IMR-90 (cell line): ENCODE results near the gene AGAP1. TPM values are rescaled to one million over a fixed set of nuclear protein-coding genes. Genes with fewer than 3 reads are reported as not detected.

Experiments
- ATAC-seq: fragments of 200-7000 bp; cut with Tn5 transposase; 2 replicates; pipeline ENCODE4 v1.9.1; 2020; ENCODE audit warnings: low read depth, mild to moderate bottlenecking, moderate library complexity
- BruUV-seq: library from RNA; stranded (reverse); fragments of 400-500 nt; replicated peaks from 2 replicates; lab custom pipeline; 2021; lab: Mats Ljungman, UMichigan
- CTCF ChIA-PET: fragments of 300-600 bp; formaldehyde crosslinking; extraction: SDS; loops from one replicate; lab custom pipeline; 2021; ENCODE audit warnings: antibody characterized with exemption; lab: Yijun Ruan, JAX
- POLR2A ChIA-PET: fragments of 300-600 bp; sonication (Branson Sonifier 250); formaldehyde crosslinking; loops from one replicate; lab custom pipeline; 2022; ENCODE audit warnings: antibody characterized with exemption; ENCODE audit not compliant: unreplicated experiment; lab: Charles Lee
- DNase-seq: peaks from one replicate; pipeline ENCODE4 v3.0.0; 2013
- H2AFZ ChIP-seq: replicated peaks from 2 replicates; pipeline ENCODE3; 2013; ENCODE audit warnings: low read length, mild to moderate bottlenecking; ENCODE audit not compliant: poor library complexity
- H2AK5ac ChIP-seq: 2 replicates; pipeline ENCODE4 v1.6.1; 2013; ENCODE audit warnings: low read depth, low read length, inconsistent platforms
- H2AK9ac ChIP-seq: replicated peaks from 2 replicates; pipeline ENCODE3; 2013; ENCODE audit warnings: mild to moderate bottlenecking, low read depth, low read length, moderate library complexity; ENCODE audit not compliant: poor library complexity
- H2BK120ac ChIP-seq: 2 replicates; pipeline ENCODE4 v1.6.1; 2013; ENCODE audit warnings: low read depth, low read length, inconsistent platforms
- H2BK15ac ChIP-seq: 3 replicates; pipeline ENCODE4 v1.6.1; 2013; ENCODE audit warnings: low read depth, low read length, inconsistent platforms
- H2BK20ac ChIP-seq: 2 replicates; pipeline ENCODE4 v1.6.1; 2013; ENCODE audit warnings: low read depth, mild to moderate bottlenecking, inconsistent platforms, low read length, moderate library complexity
- H2BK5ac ChIP-seq: 2 replicates; pipeline ENCODE4 v1.6.1; 2013; ENCODE audit warnings: mild to moderate bottlenecking, low read depth, low read length, inconsistent platforms; ENCODE audit not compliant: poor library complexity, severe bottlenecking
- H3K14ac ChIP-seq: replicated peaks from 2 replicates; pipeline ENCODE4 v1.6.1; 2013; ENCODE audit warnings: low read depth, low read length, inconsistent platforms
- H3K18ac ChIP-seq: 2 replicates; pipeline ENCODE4 v1.6.1; 2013; ENCODE audit warnings: low read depth, low read length, control low read depth
- H3K23ac ChIP-seq: 2 replicates; pipeline ENCODE4 v1.6.1; 2013; ENCODE audit warnings: low read depth, low read length, inconsistent platforms
- H3K27ac ChIP-seq: 2 replicates; pipeline ENCODE4 v1.5.1; 2013; ENCODE audit warnings: mild to moderate bottlenecking, control low read depth, low read length; ENCODE audit not compliant: insufficient read depth
- H3K27me3 ChIP-seq: 2 replicates; pipeline ENCODE4 v1.6.1; 2013; ENCODE audit warnings: low read length; ENCODE audit not compliant: control insufficient read depth, insufficient read depth
- H3K36me3 ChIP-seq: 2 replicates; pipeline ENCODE4 v1.6.1; 2013; ENCODE audit warnings: low read length, mixed read lengths; ENCODE audit not compliant: control insufficient read depth, insufficient read depth
- H3K4ac ChIP-seq: 2 replicates; pipeline ENCODE4 v1.6.1; 2013; ENCODE audit warnings: low read depth, low read length, inconsistent platforms
- H3K4me1 ChIP-seq: 2 replicates; pipeline ENCODE4 v1.6.1; 2013; ENCODE audit warnings: low read length, mixed read lengths; ENCODE audit not compliant: control insufficient read depth, insufficient read depth
- H3K4me2 ChIP-seq: 2 replicates; pipeline ENCODE4 v1.6.1; 2013; ENCODE audit warnings: low read depth, mild to moderate bottlenecking, control low read depth, low read length, moderate library complexity
- H3K4me3 ChIP-seq: 2 replicates; pipeline ENCODE4 v1.5.1; 2013; ENCODE audit warnings: low read depth, mild to moderate bottlenecking, control low read depth, low read length, moderate library complexity; ENCODE audit not compliant: insufficient read depth
- H3K56ac ChIP-seq: 2 replicates; pipeline ENCODE4 v1.6.1; 2013; ENCODE audit warnings: low read length, inconsistent platforms; ENCODE audit not compliant: insufficient read depth; ENCODE audit errors: extremely low read depth
- H3K79me1 ChIP-seq, 2 experiments: 2 replicates each; pipeline ENCODE4 v1.6.1; 2013; ENCODE audit warnings: low read length in 2 of 2, inconsistent platforms in 1 of 2, low read depth in 1 of 2
- H3K9ac ChIP-seq: 2 replicates; pipeline ENCODE4 v1.6.1; 2013; ENCODE audit warnings: low read depth, low read length, control low read depth
- H3K9me1 ChIP-seq: 2 replicates; pipeline ENCODE4 v1.6.1; 2013; ENCODE audit warnings: low read length, inconsistent platforms; ENCODE audit not compliant: insufficient read depth
- H3K9me3 ChIP-seq: 2 replicates; pipeline ENCODE4 v1.6.1; 2013; ENCODE audit warnings: low read length; ENCODE audit not compliant: control insufficient read depth, insufficient read depth
- H4K20me1 ChIP-seq: 2 replicates; pipeline ENCODE4 v1.6.1; 2013; ENCODE audit warnings: low read length, inconsistent platforms; ENCODE audit not compliant: insufficient read depth
- H4K5ac ChIP-seq: 2 replicates; pipeline ENCODE4 v1.6.1; 2013; ENCODE audit warnings: mild to moderate bottlenecking, low read depth, low read length, control low read depth
- H4K8ac ChIP-seq, 2 experiments: 2 replicates each; pipeline ENCODE4 v1.6.1; 2013; ENCODE audit warnings: low read depth in 2 of 2, low read length in 2 of 2, control low read depth in 1 of 2, inconsistent platforms in 1 of 2
- H4K91ac ChIP-seq: 2 replicates; pipeline ENCODE4 v1.6.1; 2013; ENCODE audit warnings: low read depth, low read length, inconsistent platforms; ENCODE audit not compliant: insufficient read depth
- CEBPB ChIP-seq: IDR thresholded peaks from 2 replicates; pipeline ENCODE4 v1.6.1; 2012; ENCODE audit warnings: low read depth, low read length, improper control_type of control experiment
- FOS ChIP-seq: fragments of 150-350 bp; IDR thresholded peaks from 2 replicates; pipeline ENCODE4 v1.6.1; 2016; ENCODE audit warnings: low read depth, low read length
- MAFK ChIP-seq: IDR thresholded peaks from 2 replicates; pipeline ENCODE4 v1.6.1; 2012; ENCODE audit warnings: low read depth, low read length, improper control_type of control experiment
- MXI1 ChIP-seq: IDR thresholded peaks from 2 replicates; pipeline ENCODE4 v1.6.1; 2012; ENCODE audit warnings: low read depth, mild to moderate bottlenecking, low read length, moderate library complexity, borderline replicate concordance
- POLR2A ChIP-seq: IDR thresholded peaks from 2 replicates; pipeline ENCODE4 v1.6.1; 2012; ENCODE audit warnings: mild to moderate bottlenecking, low read depth, low read length
- RAD21 ChIP-seq: IDR thresholded peaks from 2 replicates; pipeline ENCODE4 v1.6.1; 2012; ENCODE audit warnings: low read length, improper control_type of control experiment
- RCOR1 ChIP-seq: IDR thresholded peaks from 2 replicates; pipeline ENCODE4 v1.6.1; 2012; ENCODE audit warnings: mild to moderate bottlenecking, low read length, improper control_type of control experiment; ENCODE audit not compliant: insufficient replicate concordance
- RFX5 ChIP-seq: IDR thresholded peaks from 2 replicates; pipeline ENCODE4 v1.8.0; 2012; ENCODE audit warnings: low read depth, mild to moderate bottlenecking, low read length, moderate library complexity
- SMC3 ChIP-seq: fragments of 150-350 bp; IDR thresholded peaks from 2 replicates; pipeline ENCODE4 v1.6.1; 2016; ENCODE audit warnings: low read depth, mild to moderate bottlenecking, antibody characterized with exemption, low read length, moderate library complexity
- WGBS, 2 experiments: methylation state at CpG; one replicate each; pipeline versions ENCODE4 v1.1.5 to v1.1.7; 2013; ENCODE audit warnings: missing lambda C conversion rate in 2 of 2; ENCODE audit not compliant: insufficient read length in 1 of 2; ENCODE audit errors: extremely low coverage in 2 of 2; 5-methylcytosine and 5-hydroxymethylcytosine counted together
- dilution Hi-C: fragments of 300-500 bp; cut with HindIII; formaldehyde crosslinking; loops from one replicate; pipeline ENCODE4 v1.14.3; 2018; ENCODE audit warnings: low sequenced_read_pairs; ENCODE audit not compliant: unreplicated experiment
- in situ Hi-C: fragments of 300-500 bp; cut with MboI; formaldehyde crosslinking; loops from 3 replicates; pipeline ENCODE4 v1.14.3; 2019; ENCODE audit warnings: low sequenced_read_pairs, inconsistent platforms, mixed read lengths
- intact Hi-C: fragments of 100-400 bp; cut with micrococcal nuclease; formaldehyde crosslinking; loops from 2 replicates; pipeline ENCODE4 v1.10.0; 2022
- polyA plus RNA-seq, 3 experiments: library from polyadenylated mRNA; depleted of rRNA; stranded (reverse); fragments of >200 nt; gene quantifications; 2 replicates each; pipeline ENCODE4 v1.2.3, GENCODE V29; 2012; ENCODE audit warnings: low replicate concordance in 1 of 3
- total RNA-seq: library from RNA; depleted of rRNA; stranded (reverse); fragments of >200 nt; gene quantifications from 2 replicates; pipeline ENCODE4 v1.2.3, GENCODE V29; 2012
- TF ChIP-seq, protein P1 (sequence below): fragments of 150-350 bp; IDR thresholded peaks from 2 replicates; pipeline ENCODE4 v1.6.1; 2017; ENCODE audit warnings: mild to moderate bottlenecking, antibody characterized with exemption, low read length, low read depth
- TF ChIP-seq, protein P2 (sequence below): conservative IDR thresholded peaks from 2 replicates; pipeline ENCODE4 v1.5.1; 2012; ENCODE audit warnings: mild to moderate bottlenecking, low read depth, low read length, improper control_type of control experiment

The AGAP1 gene
- total and polyA plus RNA-seq, 2 of the 4 experiments (the other 2 are of a cell fraction): 15.1 to 16.4 TPM

DNA sequence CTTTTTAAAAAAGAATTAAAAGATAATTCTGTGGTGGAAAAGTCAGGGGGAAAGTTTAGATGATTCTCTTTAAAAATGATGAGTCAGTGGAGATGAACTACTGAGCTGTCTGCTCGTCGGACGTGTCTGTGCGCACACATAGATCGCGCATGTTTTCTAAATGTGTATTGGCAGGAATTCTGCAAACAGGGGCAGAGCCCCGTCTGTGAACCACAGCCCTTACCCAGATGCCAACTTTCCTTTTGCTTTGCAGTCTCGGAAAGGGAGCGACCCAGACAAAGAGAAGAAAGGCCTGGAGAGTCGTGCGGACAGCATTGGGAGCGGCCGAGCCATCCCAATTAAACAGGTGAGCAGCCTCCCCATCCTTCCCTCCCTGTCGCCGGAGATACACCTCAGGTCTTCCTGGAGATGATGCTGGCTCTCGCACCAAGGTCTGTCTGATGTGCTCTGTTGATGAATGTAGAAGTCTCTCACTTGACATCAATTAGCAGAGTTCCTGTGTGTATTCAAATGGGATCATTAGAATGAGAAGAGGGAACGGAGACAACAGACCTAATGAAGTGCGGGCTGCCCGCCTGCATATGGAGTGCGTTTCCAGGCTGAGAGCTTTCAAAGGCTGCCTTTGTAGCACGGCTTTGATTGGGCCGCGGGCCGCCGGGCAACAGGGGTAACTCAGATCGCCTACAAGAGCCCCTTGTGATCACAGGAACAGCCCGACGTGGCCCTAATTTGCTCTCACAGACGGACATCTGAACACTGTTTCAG is 313.3 kb downstream of the AGAP1 start:
- Histone ChIP-seq H3K9ac (no peak overlapping the region), H3K4me1 (no peaks in the 10 kb centered on the region; the same call in 1 of the 2 replicates), H2BK20ac (no peak overlapping the region), H4K8ac (no peak overlapping the region), H4K5ac (no peak overlapping the region), H3K18ac (no peak overlapping the region), H4K91ac (no peak overlapping the region), H2AK9ac (no peak overlapping the region), H3K56ac (no peak overlapping the region), H2BK120ac (no peak overlapping the region), H2AK5ac (no peak overlapping the region), H3K23ac (no peak overlapping the region), H3K14ac (no peak overlapping the region), H3K4me3 (no peak overlapping the region), H2BK5ac (no peak overlapping the region), H3K27ac (no peak overlapping the region), H3K36me3 (peaks cover 20% of the 10 kb centered on the region), H3K79me1 (0 out of 4 replicates have a peak, but pooled peaks cover 0 to 2% of the 10 kb centered on the region in 2 experiments), H3K4ac (no peak overlapping the region), H4K20me1 (peaks cover 4% of the 10 kb centered on the region), H3K27me3 (no peaks in the 10 kb centered on the region), H3K4me2 (no peak overlapping the region), H2BK15ac (no peak overlapping the region), H3K9me3 (no peaks in the 10 kb centered on the region), H2AFZ (no peak overlapping the region), H3K9me1 (peaks cover 5% of the 10 kb centered on the region; the same call in 1 of the 2 replicates)
- dilution Hi-C loops (no loop called here), in situ Hi-C loops (no loop called here), intact Hi-C loops (no loop called here)
- ATAC-seq: no peak
- CTCF ChIA-PET: no interaction called here
- POLR2A ChIA-PET: no interaction called here
- WGBS, 2 experiments: 90% methylated on average over 7 of the region's 29 CpGs; no CpG with 5 or more reads in 1 of the 2 experiments
- no peak for DNase-seq
- TF ChIP-seq MAFK (no peak), POLR2A (no peak), MXI1 (no peak), RAD21 (no peak), RFX5 (no peak), RCOR1 (no peak), SMC3 (no peak), CEBPB (no peak), FOS (no peak)
- TF ChIP-seq, protein P1, sequence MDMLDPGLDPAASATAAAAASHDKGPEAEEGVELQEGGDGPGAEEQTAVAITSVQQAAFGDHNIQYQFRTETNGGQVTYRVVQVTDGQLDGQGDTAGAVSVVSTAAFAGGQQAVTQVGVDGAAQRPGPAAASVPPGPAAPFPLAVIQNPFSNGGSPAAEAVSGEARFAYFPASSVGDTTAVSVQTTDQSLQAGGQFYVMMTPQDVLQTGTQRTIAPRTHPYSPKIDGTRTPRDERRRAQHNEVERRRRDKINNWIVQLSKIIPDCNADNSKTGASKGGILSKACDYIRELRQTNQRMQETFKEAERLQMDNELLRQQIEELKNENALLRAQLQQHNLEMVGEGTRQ: no peak
- TF ChIP-seq, protein P2, sequence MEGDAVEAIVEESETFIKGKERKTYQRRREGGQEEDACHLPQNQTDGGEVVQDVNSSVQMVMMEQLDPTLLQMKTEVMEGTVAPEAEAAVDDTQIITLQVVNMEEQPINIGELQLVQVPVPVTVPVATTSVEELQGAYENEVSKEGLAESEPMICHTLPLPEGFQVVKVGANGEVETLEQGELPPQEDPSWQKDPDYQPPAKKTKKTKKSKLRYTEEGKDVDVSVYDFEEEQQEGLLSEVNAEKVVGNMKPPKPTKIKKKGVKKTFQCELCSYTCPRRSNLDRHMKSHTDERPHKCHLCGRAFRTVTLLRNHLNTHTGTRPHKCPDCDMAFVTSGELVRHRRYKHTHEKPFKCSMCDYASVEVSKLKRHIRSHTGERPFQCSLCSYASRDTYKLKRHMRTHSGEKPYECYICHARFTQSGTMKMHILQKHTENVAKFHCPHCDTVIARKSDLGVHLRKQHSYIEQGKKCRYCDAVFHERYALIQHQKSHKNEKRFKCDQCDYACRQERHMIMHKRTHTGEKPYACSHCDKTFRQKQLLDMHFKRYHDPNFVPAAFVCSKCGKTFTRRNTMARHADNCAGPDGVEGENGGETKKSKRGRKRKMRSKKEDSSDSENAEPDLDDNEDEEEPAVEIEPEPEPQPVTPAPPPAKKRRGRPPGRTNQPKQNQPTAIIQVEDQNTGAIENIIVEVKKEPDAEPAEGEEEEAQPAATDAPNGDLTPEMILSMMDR: no peak
- BruUV-seq: no TSS peak
